HFF-Myc (cell line): ENCODE results near the gene KCNQ1OT1.

Source experiments
- DNase-seq: peaks from one replicate; pipeline ENCODE4 v3.0.0-alpha.2; 2011; ENCODE audit warnings: low read depth; ENCODE audit errors: extremely low read depth
- H3K4me3 ChIP-seq: replicated peaks from 2 replicates; pipeline ENCODE4 v1.5.1; 2011; ENCODE audit warnings: low read depth, mild to moderate bottlenecking, control low read depth, low read length
- TF ChIP-seq, protein P1 (sequence below): IDR thresholded peaks from 2 replicates; pipeline ENCODE4 v1.5.1; 2012; ENCODE audit warnings: mild to moderate bottlenecking, low read depth, low read length, control low read depth; ENCODE audit errors: missing control alignments

KCNQ1OT1 gene

DNA sequence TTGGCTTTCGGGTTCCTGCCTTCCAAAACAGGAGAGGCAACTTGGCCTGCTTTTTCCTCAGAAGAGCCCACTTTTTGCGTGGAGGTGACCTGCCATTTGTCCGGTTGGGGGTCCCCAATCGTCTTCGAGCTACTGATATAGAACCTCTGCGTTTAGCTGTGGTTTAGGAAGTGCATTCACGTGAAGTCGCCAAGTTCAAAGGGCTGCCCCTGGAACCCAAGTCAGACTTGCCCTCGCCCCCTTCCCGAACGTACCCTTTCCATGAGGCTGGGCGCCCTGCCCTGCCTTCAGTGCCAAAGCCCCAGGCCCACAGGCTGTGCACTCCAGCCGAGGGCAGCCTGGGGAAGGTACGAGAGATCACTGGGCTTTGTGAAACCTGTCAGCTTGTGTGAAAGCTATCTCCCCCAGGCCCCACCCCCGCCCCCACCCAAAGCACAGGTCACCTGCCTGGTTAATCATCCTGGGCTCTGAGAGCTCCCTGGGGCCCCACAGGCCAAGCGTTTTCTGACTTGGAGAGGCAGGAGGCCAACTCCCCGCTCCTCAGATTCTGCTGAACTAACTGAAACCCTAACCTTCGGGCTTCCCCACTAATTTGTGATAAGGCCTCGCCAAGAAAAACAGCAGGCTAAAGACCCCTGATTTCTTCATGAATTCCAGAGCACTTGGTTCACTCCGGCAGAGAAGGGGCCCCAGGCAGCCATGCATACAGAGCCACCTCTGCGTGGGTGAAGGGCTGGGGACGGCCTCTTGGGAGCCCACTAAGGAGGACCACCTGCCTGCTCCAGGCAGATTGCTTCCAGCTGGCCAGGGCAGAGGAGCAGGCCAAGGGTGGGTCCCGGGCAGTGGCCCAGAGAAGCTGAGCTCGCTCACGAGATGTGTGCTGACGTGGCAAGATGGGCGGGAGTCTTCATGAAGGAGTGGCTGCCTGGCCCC, 25.8 kb upstream of the KCNQ1OT1 start:
- DNase-seq, result no peak
- TF ChIP-seq, protein P1, sequence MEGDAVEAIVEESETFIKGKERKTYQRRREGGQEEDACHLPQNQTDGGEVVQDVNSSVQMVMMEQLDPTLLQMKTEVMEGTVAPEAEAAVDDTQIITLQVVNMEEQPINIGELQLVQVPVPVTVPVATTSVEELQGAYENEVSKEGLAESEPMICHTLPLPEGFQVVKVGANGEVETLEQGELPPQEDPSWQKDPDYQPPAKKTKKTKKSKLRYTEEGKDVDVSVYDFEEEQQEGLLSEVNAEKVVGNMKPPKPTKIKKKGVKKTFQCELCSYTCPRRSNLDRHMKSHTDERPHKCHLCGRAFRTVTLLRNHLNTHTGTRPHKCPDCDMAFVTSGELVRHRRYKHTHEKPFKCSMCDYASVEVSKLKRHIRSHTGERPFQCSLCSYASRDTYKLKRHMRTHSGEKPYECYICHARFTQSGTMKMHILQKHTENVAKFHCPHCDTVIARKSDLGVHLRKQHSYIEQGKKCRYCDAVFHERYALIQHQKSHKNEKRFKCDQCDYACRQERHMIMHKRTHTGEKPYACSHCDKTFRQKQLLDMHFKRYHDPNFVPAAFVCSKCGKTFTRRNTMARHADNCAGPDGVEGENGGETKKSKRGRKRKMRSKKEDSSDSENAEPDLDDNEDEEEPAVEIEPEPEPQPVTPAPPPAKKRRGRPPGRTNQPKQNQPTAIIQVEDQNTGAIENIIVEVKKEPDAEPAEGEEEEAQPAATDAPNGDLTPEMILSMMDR, result no peak
- H3K4me3 ChIP-seq, result no peak overlapping the region

DNA sequence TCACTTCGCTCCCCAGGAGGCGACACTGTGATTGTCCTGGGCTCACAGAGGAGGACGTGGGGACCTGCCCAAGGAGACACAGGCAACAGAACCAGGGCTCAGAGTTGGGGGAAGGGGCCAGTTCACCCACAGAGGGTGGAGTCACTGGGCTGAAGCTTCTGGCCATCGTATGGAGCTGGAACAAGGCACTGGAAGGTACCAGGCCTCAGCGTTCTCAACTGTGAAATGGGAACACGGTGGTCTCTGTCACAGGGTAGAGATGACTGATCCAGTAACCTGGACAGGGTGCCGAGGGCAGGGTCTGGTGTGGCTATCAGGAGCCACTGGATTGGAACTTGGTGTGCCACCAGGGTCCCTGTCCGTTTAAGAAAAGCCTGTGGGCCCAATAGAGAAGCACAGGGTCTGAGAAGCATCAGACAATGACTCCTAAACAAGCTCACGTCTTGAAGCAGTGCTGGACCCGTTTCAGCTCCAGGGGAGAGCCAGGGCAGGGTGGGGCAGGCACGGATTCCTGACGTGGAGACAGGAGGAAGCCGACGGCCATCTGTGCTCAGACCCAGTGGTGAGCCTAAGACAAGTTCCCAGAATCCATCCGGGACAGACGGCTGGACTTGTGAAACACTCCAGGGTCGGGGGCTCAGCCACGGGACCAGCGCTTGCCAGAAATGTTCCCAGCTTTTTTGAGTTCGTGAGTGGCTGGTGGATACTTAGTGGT, 25.0 kb upstream of the KCNQ1OT1 start:
- no peak for DNase-seq
- H3K4me3 ChIP-seq, result no peak overlapping the region
- TF ChIP-seq, protein P1, result no peak

DNA sequence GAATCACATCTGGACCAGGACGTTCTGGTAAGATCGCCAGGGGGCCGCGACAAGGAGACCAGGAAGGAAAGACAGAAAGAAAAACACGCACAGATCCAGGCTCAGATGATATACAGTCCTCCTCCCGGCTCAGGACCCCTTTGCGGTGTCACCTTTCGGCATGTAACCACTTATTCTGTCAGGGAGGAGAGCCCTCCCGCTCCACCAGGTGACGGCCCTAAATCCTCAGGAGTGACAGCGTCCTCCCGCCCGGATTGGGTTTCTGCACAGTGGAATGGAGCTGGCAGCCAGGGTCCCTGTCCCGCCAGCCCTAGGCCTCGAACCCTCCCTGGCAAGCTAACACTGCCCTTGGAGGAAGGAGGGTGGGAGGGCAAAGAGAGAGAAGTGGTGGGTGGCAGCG, 24.3 kb upstream of the KCNQ1OT1 start:
- DNase-seq, result no peak
- TF ChIP-seq, protein P1, result no peak
- no peak overlapping the region for H3K4me3 ChIP-seq

- DNase-seq, result no peak
- TF ChIP-seq, protein P1, result no peak
- H3K4me3 ChIP-seq, result no peak overlapping the region
Observed at GRCh38 chr11:2722955-2723354, 23.2 kb upstream of the KCNQ1OT1 start.

GRCh38 chr11:2721210-2721916, 21.6 kb upstream of the KCNQ1OT1 start:
- TF ChIP-seq, protein P1, result no peak
- H3K4me3 ChIP-seq, result no peak overlapping the region
- DNase-seq, result no peak

DNA sequence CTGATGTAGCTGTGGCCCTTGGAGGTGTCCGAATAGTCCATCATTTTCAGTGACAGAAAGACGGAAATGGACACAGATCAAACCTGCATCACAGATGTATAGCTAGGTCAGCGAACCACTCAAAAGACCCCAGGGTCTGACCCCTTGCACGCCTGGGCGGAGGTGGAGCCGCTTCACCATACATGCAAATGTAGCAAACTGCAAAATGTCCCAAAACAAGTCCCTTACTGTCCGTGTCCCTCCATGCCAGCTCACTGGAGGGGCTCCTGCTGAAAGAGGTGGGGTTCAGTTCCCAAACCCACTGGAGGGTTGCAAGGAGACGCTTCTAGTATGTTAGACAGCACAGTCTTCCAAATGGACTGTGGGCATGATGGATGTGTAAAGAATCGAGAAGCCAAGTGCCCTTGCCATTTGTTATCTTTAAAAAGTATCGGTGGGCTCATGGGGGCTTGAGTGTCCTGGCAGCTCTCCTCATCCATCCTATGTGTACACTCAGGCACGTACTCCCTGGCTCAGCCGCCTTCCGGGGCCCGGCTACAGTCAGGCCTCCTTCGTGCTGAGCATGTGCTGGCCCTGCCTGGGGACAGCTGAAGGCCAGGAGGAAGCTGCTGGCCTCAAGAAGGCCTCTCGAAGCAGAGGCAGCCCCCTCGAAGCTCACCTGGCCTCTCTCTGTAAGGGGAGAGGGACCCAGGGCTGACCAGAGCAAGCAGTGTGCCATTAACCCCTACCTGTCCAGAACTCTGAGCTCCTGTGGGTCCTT, 20.2 kb upstream of the KCNQ1OT1 start:
- no peak for DNase-seq
- H3K4me3 ChIP-seq, result no peak overlapping the region
- TF ChIP-seq, protein P1, result no peak
